Nephron (organoid): Measurements from ENCODE around the gene WAPL.
"Not testable (repeated sequence)": the region's sequence is repeated elsewhere in the genome, so short reads cannot be mapped to it uniquely, and the experiment has no call there.

Experiments used
- H3K27ac Mint-ChIP-seq, 3 experiments: 2 replicates each; pipeline ENCODE4 v1.8.0; 2020; ENCODE audit warnings: mixed read lengths in 3 of 3, mild to moderate bottlenecking in 2 of 3, moderate library complexity in 1 of 3
- H3K27me3 Mint-ChIP-seq: 2 replicates; pipeline ENCODE4 v1.8.0; 2021; ENCODE audit warnings: low read depth, mild to moderate bottlenecking, moderate library complexity, mixed read lengths
- H3K36me3 Mint-ChIP-seq: 2 replicates; pipeline ENCODE4 v1.8.0; 2020; ENCODE audit warnings: low read depth, mixed read lengths
- H3K4me1 Mint-ChIP-seq: 2 replicates; pipeline ENCODE4 v1.8.0; 2020; ENCODE audit warnings: mixed read lengths
- H3K4me3 Mint-ChIP-seq, 3 experiments: 2 replicates each; pipeline ENCODE4 v1.8.0; 2020; ENCODE audit warnings: mild to moderate bottlenecking in 3 of 3, mixed read lengths in 3 of 3, moderate library complexity in 2 of 3
- H3K9me3 Mint-ChIP-seq: 2 replicates; pipeline ENCODE4 v1.8.0; 2020; ENCODE audit warnings: mixed read lengths
- TF ChIP-seq, protein P1 (sequence below), 3 experiments: fragments of 200-600 bp; sonication (generic); IDR thresholded peaks; one replicate each; pipeline ENCODE4 v1.5.0; 2021; ENCODE audit warnings: antibody characterized with exemption in 3 of 3; ENCODE audit not compliant: unreplicated experiment in 3 of 3

The WAPL gene, protein sequence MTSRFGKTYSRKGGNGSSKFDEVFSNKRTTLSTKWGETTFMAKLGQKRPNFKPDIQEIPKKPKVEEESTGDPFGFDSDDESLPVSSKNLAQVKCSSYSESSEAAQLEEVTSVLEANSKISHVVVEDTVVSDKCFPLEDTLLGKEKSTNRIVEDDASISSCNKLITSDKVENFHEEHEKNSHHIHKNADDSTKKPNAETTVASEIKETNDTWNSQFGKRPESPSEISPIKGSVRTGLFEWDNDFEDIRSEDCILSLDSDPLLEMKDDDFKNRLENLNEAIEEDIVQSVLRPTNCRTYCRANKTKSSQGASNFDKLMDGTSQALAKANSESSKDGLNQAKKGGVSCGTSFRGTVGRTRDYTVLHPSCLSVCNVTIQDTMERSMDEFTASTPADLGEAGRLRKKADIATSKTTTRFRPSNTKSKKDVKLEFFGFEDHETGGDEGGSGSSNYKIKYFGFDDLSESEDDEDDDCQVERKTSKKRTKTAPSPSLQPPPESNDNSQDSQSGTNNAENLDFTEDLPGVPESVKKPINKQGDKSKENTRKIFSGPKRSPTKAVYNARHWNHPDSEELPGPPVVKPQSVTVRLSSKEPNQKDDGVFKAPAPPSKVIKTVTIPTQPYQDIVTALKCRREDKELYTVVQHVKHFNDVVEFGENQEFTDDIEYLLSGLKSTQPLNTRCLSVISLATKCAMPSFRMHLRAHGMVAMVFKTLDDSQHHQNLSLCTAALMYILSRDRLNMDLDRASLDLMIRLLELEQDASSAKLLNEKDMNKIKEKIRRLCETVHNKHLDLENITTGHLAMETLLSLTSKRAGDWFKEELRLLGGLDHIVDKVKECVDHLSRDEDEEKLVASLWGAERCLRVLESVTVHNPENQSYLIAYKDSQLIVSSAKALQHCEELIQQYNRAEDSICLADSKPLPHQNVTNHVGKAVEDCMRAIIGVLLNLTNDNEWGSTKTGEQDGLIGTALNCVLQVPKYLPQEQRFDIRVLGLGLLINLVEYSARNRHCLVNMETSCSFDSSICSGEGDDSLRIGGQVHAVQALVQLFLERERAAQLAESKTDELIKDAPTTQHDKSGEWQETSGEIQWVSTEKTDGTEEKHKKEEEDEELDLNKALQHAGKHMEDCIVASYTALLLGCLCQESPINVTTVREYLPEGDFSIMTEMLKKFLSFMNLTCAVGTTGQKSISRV (N-terminal part only)

DNA sequence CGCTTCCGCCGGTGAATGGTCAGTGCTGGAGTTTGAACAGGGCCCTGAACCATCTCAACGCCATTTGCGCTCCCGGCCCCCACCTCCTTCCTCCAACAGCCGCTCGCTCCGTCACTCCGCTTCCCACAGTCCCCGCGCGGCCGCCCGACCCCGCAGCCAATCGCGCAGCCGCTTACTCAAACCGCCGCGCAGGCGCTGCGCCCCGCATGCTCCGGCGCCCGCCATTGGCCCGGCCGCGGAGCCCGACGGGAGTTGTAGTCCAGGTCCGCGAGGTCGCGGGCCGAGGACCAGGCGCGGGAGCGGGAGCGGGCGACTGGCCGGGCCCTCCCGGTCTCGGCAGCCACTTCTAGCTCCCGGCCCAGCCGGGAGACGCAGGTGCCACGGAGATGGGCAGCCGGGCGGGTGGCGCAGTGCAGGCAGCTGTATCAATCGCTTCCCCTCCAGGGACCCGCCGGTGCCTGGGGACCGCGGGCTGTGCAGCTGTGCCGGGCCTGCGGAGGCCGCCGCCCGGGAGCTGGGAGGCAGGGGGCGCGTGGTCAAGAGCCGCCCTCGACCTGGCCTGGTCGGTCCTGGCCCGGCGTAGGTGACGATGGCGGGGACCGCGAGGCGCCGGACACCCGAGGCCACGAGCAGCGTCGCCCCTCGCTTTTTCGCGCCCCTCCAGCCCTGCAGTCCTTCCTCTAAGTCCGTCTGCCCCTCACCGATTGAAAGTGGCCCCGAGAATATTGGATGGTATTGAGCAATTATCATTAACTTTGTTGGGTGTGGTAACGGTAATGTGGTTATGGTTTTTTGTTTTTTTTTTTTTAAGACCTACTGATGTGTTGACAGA lies at the start of gene WAPL:
TSS of gene WAPL (minus strand) at position 115 of the 832 bp plus-strand sequence. CDS start 3,723 bp downstream, outside the sequence.
- Mint-ChIP-seq H3K27ac (peak within 1 kb of the TSS; percentile 85 to 95 (median 95)), H3K36me3 (peaks cover 17% of the 10 kb centered on the region), H3K27me3 (no peaks in the 10 kb centered on the region), H3K4me3 (peak within 1 kb of the TSS; percentile 89 to 99 (median 99)), H3K9me3 (no peaks in the 10 kb centered on the region), H3K4me1 (peaks cover 52% of the 10 kb centered on the region)
- TF ChIP-seq, protein P1, sequence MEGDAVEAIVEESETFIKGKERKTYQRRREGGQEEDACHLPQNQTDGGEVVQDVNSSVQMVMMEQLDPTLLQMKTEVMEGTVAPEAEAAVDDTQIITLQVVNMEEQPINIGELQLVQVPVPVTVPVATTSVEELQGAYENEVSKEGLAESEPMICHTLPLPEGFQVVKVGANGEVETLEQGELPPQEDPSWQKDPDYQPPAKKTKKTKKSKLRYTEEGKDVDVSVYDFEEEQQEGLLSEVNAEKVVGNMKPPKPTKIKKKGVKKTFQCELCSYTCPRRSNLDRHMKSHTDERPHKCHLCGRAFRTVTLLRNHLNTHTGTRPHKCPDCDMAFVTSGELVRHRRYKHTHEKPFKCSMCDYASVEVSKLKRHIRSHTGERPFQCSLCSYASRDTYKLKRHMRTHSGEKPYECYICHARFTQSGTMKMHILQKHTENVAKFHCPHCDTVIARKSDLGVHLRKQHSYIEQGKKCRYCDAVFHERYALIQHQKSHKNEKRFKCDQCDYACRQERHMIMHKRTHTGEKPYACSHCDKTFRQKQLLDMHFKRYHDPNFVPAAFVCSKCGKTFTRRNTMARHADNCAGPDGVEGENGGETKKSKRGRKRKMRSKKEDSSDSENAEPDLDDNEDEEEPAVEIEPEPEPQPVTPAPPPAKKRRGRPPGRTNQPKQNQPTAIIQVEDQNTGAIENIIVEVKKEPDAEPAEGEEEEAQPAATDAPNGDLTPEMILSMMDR (IDR thresholded peaks at IDR 0.05; ENCODE audit: unreplicated experiment in 3 of 3): no peak

DNA sequence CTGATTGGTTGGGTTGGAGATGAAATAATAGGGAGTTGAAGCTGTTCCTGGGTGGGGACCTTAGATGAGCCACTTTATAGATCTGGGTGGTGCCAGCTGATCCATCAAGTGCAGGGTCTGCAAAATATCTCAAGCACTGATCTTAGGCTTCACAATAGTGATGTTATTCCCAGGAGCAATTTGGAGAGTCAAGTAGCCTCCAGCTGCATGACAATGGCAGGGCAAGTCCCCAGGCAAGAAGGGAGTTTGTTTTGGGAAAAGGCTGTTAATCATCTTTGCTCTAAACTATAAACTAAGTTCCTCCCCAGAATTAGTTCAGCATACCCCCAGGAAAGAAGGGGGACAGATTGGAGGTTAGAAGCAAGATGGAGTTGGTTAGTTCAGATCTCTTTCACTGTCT lies 47.7 kb upstream of the WAPL start:
- no peaks in the 10 kb centered on the region for H3K36me3 Mint-ChIP-seq
- peaks cover 9% of the 10 kb centered on the region for H3K9me3 Mint-ChIP-seq
- no peak overlapping the region for H3K27ac Mint-ChIP-seq
- TF ChIP-seq, protein P1 (IDR thresholded peaks at IDR 0.05; ENCODE audit: unreplicated experiment in 3 of 3): no peak
- no peaks in the 10 kb centered on the region for H3K4me1 Mint-ChIP-seq
- no peaks in the 10 kb centered on the region for H3K27me3 Mint-ChIP-seq
- H3K4me3 Mint-ChIP-seq: no peak overlapping the region

DNA sequence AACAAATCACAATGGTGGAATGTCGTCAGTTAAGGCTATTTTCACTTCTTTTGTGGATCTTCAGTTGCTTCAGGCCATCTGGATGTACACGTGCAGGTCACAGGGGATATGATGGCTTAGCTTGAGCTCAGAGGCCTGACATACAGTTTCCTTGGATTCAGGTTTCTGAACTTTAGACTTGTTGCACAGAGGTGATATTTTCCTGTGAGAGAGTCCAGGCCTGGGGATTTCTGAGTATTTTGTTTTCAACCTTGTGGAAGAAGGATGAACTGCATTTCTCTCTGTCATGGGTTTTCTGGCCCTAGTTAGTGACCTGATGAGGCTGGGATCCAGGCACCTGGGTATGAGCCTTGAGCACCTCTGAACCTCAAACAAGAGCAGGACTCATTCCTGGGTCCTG lies 44.9 kb upstream of the WAPL start:
- not testable (repeated sequence) for H3K4me1 Mint-ChIP-seq, H3K4me3 Mint-ChIP-seq, H3K27me3 Mint-ChIP-seq, H3K9me3 Mint-ChIP-seq, H3K36me3 Mint-ChIP-seq, H3K27ac Mint-ChIP-seq

DNA sequence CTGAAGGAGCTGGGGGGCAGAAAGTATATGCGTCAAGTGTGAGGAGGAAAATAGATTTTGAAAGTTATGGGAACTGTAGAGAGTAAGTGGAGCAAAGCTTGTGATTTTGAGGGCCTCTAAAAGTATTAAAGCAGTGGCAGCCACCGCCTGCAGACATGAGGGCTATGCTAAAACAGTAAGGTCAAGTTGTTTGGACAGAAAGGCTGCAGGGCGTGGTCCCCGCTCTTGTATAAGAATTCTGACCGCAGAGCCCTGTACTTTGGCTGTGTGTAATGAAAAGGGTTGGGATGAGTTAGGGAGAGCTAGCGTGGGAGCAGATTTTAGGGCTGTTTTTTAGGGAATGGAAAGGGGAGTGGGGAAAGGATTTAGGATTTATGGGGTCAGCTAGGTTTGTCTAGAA lies 41.7 kb upstream of the WAPL start:
- not testable (repeated sequence) for H3K4me1 Mint-ChIP-seq, H3K27me3 Mint-ChIP-seq, H3K27ac Mint-ChIP-seq, H3K36me3 Mint-ChIP-seq, H3K9me3 Mint-ChIP-seq, H3K4me3 Mint-ChIP-seq

DNA sequence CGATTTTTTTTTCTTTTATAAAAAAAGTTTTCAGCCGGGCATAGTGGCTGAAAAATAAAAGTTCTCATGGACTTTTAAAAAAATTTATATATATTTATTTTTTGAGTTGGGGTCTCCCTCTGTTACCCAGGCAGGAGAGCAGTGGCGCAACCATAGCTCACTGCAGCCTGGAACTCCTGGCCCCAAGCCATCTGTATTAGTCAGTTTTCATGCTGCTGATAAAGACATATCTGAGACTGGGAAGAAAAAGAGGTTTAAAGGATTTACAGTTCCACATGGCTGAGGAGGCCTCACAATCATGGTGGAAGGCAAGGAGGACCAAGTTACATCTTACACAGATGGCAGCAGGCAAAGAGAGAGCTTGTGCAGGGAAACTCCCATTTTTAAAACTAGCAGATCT lies 37.1 kb upstream of the WAPL start:
- not testable (repeated sequence) for H3K9me3 Mint-ChIP-seq, H3K27me3 Mint-ChIP-seq, H3K27ac Mint-ChIP-seq, H3K36me3 Mint-ChIP-seq, H3K4me3 Mint-ChIP-seq, H3K4me1 Mint-ChIP-seq

DNA sequence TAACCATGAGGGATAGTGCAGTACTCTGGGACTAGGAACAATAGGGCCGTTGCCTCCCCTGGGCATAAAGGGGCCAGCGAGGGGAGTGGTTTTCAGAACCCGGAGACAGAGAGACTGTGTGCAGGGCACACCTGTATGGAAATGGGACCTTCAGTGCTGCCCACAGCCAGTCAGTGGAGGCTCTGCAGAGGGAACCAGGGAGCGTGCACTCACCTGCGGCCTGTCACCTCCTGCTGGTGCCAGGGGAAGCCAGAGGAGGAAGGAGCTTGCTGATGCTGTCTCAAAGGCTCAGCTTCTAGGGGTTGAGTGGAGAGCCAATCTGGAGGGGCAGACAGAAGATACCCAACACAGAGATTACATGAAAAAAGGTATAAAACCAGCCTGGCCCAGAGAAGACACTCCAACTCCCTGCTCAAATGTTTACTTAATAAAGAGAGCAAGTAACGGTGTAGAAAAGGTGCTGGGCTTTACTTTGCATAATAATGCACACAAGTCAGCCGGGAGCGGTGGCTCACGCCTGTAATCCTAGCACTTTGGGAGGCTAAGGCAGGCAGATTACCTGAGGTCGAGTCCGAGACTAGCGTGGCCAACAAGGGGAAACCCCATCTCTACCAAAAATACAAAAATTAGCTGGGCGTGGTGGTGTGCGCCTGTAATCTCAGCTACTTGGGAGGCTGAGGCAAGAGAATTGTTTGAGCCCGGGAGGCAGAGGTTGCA lies 35.5 kb upstream of the WAPL start:
- H3K27ac Mint-ChIP-seq: no peak overlapping the region
- H3K4me1 Mint-ChIP-seq: no peaks in the 10 kb centered on the region
- TF ChIP-seq, protein P1 (IDR thresholded peaks at IDR 0.05; ENCODE audit: unreplicated experiment in 3 of 3): no peak
- no peak overlapping the region for H3K4me3 Mint-ChIP-seq
- H3K36me3 Mint-ChIP-seq: no peaks in the 10 kb centered on the region
- peaks cover 5% of the 10 kb centered on the region for H3K27me3 Mint-ChIP-seq
- no peaks in the 10 kb centered on the region for H3K9me3 Mint-ChIP-seq
